ENCODE results near the gene TNFSF15.

DNA sequence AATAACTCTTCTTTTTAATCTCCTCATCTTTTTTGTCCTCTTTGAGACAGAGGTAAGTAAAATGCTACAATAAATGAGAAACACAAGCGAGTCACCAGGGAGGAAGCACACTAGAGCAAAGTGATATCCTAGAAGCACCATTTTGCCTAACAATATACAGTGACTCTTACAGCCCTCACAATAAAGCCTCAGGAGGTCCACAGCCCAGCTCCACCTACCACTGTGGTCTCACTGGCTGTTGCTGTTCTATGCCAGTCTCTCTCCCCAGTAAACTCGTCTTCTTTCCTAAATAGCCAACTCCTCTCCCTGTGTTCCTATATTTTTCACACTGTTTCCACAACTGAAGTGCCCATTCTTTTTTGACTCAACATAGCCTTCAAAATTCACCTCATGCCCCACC lies 44.3 kb downstream of the TNFSF15 start:
- TF ChIP-seq, protein P1, sequence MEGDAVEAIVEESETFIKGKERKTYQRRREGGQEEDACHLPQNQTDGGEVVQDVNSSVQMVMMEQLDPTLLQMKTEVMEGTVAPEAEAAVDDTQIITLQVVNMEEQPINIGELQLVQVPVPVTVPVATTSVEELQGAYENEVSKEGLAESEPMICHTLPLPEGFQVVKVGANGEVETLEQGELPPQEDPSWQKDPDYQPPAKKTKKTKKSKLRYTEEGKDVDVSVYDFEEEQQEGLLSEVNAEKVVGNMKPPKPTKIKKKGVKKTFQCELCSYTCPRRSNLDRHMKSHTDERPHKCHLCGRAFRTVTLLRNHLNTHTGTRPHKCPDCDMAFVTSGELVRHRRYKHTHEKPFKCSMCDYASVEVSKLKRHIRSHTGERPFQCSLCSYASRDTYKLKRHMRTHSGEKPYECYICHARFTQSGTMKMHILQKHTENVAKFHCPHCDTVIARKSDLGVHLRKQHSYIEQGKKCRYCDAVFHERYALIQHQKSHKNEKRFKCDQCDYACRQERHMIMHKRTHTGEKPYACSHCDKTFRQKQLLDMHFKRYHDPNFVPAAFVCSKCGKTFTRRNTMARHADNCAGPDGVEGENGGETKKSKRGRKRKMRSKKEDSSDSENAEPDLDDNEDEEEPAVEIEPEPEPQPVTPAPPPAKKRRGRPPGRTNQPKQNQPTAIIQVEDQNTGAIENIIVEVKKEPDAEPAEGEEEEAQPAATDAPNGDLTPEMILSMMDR (IDR thresholded peaks at IDR 0.05), result no peak
- TF ChIP-seq POLR2A (IDR thresholded peaks at IDR 0.05) (no peak), EP300 (IDR thresholded peaks at IDR 0.05) (no peak)

Measured in ovary (tissue), 3 donors.